ENCODE data around the gene UNG.

UNG gene

DNA sequence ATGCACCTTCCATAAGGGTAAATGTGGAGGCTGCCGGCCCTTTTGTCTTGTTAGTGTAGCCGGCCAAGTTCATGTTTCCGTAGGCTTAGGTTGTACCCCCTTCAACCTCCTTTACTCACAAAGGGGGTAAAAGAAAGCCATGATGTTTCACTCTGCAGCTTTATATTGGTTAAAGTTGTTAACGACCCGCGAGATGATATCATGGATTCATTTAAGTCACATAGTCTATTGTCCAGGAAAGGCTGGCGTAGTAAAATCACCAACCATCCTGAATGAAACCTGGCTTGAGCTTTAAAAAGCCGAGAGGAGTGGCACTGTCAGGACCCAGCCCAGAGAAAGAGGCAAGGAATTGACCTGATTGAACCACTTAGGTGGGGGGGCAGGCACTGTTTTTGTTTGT is 1.3 kb downstream of the UNG start:
- TF ChIP-seq POLR2AphosphoS5 (IDR thresholded peaks at IDR 0.05; ENCODE audit: low read depth) (no peak), SPI1 (IDR thresholded peaks at IDR 0.05; ENCODE audit: borderline replicate concordance, low read depth) (no peak)
- TF ChIP-seq, protein P1, sequence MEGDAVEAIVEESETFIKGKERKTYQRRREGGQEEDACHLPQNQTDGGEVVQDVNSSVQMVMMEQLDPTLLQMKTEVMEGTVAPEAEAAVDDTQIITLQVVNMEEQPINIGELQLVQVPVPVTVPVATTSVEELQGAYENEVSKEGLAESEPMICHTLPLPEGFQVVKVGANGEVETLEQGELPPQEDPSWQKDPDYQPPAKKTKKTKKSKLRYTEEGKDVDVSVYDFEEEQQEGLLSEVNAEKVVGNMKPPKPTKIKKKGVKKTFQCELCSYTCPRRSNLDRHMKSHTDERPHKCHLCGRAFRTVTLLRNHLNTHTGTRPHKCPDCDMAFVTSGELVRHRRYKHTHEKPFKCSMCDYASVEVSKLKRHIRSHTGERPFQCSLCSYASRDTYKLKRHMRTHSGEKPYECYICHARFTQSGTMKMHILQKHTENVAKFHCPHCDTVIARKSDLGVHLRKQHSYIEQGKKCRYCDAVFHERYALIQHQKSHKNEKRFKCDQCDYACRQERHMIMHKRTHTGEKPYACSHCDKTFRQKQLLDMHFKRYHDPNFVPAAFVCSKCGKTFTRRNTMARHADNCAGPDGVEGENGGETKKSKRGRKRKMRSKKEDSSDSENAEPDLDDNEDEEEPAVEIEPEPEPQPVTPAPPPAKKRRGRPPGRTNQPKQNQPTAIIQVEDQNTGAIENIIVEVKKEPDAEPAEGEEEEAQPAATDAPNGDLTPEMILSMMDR (IDR thresholded peaks at IDR 0.05; ENCODE audit: insufficient read depth, low read length): no peak
- no peak for DNase-seq (ENCODE audit: low read depth in 1 of 2, low spot score in 1 of 2)
- H3K27ac ChIP-seq (replicated peaks): peak overlapping the region; percentile 95
- peak overlapping the region; percentile 91 for H3K4me3 ChIP-seq (replicated peaks; ENCODE audit: insufficient read depth, low read length)
- no peaks in the 10 kb centered on the region for H3K27me3 ChIP-seq (ENCODE audit: insufficient read depth, poor library complexity, severe bottlenecking)

DNA sequence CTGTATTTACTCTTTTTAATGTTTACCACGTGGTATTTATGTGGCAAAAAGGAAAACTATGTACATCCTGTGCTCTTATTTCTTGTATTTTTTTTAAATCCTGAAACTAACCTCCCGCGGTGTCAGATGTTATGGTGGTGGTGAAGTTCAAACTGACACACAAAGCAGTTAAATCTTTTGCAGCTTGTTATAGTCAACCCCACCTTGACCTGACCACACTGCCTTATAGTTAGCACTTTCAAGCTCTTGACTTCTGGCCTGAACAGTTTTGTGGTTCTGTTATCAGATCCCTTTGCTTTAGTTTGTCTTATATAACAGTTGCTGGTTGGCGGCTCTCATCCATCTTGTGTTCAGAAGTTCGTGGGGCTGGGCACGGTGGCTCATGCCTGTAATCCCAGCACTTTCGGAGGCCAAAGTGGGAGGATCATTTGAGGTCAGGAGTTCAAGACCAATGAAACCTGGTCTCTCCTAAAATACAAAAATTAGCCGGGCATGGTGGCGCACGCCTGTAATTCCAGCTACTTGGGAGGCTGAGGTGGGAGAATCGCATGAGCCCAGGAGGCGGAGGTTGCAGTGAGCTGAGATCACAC is 2.1 kb downstream of the UNG start:
- no peak for DNase-seq (ENCODE audit: low read depth in 1 of 2, low spot score in 1 of 2)
- no peak overlapping the region for H3K4me3 ChIP-seq (replicated peaks; ENCODE audit: insufficient read depth, low read length)
- TF ChIP-seq POLR2AphosphoS5 (IDR thresholded peaks at IDR 0.05; ENCODE audit: low read depth) (no peak), GABPA (IDR thresholded peaks at IDR 0.05; ENCODE audit: low read depth) (no peak), SPI1 (IDR thresholded peaks at IDR 0.05; ENCODE audit: borderline replicate concordance, low read depth) (no peak)
- TF ChIP-seq, protein P2, sequence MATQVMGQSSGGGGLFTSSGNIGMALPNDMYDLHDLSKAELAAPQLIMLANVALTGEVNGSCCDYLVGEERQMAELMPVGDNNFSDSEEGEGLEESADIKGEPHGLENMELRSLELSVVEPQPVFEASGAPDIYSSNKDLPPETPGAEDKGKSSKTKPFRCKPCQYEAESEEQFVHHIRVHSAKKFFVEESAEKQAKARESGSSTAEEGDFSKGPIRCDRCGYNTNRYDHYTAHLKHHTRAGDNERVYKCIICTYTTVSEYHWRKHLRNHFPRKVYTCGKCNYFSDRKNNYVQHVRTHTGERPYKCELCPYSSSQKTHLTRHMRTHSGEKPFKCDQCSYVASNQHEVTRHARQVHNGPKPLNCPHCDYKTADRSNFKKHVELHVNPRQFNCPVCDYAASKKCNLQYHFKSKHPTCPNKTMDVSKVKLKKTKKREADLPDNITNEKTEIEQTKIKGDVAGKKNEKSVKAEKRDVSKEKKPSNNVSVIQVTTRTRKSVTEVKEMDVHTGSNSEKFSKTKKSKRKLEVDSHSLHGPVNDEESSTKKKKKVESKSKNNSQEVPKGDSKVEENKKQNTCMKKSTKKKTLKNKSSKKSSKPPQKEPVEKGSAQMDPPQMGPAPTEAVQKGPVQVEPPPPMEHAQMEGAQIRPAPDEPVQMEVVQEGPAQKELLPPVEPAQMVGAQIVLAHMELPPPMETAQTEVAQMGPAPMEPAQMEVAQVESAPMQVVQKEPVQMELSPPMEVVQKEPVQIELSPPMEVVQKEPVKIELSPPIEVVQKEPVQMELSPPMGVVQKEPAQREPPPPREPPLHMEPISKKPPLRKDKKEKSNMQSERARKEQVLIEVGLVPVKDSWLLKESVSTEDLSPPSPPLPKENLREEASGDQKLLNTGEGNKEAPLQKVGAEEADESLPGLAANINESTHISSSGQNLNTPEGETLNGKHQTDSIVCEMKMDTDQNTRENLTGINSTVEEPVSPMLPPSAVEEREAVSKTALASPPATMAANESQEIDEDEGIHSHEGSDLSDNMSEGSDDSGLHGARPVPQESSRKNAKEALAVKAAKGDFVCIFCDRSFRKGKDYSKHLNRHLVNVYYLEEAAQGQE (IDR thresholded peaks at IDR 0.05; ENCODE audit: insufficient replicate concordance, low read depth): no peak
- TF ChIP-seq, protein P1 (IDR thresholded peaks at IDR 0.05; ENCODE audit: insufficient read depth, low read length): no peak
- H3K27ac ChIP-seq (replicated peaks): no peak overlapping the region
- H3K27me3 ChIP-seq (ENCODE audit: insufficient read depth, poor library complexity, severe bottlenecking): no peaks in the 10 kb centered on the region

DNA sequence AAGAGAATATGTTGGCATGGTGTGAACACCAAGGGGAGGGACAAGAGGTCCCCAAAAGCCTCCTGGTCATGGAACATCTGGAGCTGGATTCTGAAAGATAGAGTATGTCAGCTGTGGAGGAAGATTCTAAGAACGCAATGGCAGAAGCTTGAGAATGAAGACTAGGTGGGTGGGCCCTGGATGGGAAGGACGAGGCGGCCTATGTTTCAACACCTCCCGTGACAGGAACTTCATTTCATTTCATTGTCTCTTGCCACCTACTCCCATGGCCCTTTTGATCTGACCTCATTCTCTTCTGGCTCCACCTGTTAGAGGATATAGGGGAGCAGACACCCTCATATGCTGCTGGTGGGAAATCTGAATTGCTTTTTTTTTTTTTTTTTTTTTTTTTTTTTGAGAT is 3.3 kb downstream of the UNG start:
- TF ChIP-seq, protein P1 (IDR thresholded peaks at IDR 0.05; ENCODE audit: insufficient read depth, low read length): no peak
- TF ChIP-seq, protein P2 (IDR thresholded peaks at IDR 0.05; ENCODE audit: insufficient replicate concordance, low read depth): no peak
- no peak for TF ChIP-seq SPI1 (IDR thresholded peaks at IDR 0.05; ENCODE audit: borderline replicate concordance, low read depth)
- TF ChIP-seq POLR2AphosphoS5 (IDR thresholded peaks at IDR 0.05; ENCODE audit: low read depth): no peak
- TF ChIP-seq GABPA (IDR thresholded peaks at IDR 0.05; ENCODE audit: low read depth): no peak
- no peak for DNase-seq (ENCODE audit: low read depth in 1 of 2, low spot score in 1 of 2)
- Histone ChIP-seq H3K27ac (replicated peaks) (no peak overlapping the region), H3K27me3 (ENCODE audit: insufficient read depth, poor library complexity, severe bottlenecking) (no peaks in the 10 kb centered on the region), H3K4me3 (replicated peaks; ENCODE audit: insufficient read depth, low read length) (no peak overlapping the region)

DNA sequence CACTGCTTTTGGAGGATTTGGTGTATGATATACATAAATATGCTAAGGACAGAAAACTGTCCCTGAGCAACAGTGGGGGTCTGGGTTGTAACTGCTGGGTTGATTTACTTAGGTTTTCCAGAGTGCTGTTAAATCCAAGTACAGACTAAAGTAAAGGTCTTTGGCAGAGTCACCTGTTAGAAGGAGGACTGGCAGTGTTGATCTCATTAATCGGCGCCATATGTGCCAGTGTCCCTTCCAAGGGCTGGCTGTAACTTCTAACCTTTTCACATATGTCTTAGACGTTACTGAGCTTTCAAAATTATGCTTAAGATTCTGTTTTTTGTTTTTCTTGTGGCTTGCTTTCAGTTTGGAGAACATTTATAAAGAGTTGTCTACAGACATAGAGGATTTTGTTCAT is 5.1 kb downstream of the UNG start:
- Histone ChIP-seq H3K4me3 (replicated peaks; ENCODE audit: insufficient read depth, low read length) (no peak overlapping the region), H3K27ac (replicated peaks) (no peak overlapping the region), H3K27me3 (ENCODE audit: insufficient read depth, poor library complexity, severe bottlenecking) (no peaks in the 10 kb centered on the region)
- DNase-seq (ENCODE audit: low read depth in 1 of 2, low spot score in 1 of 2): no peak
- TF ChIP-seq SPI1 (IDR thresholded peaks at IDR 0.05; ENCODE audit: borderline replicate concordance, low read depth): no peak
- TF ChIP-seq, protein P1 (IDR thresholded peaks at IDR 0.05; ENCODE audit: insufficient read depth, low read length): no peak
- TF ChIP-seq GABPA (IDR thresholded peaks at IDR 0.05; ENCODE audit: low read depth): no peak
- TF ChIP-seq, protein P2 (IDR thresholded peaks at IDR 0.05; ENCODE audit: insufficient replicate concordance, low read depth): no peak
- TF ChIP-seq POLR2AphosphoS5 (IDR thresholded peaks at IDR 0.05; ENCODE audit: low read depth): no peak

Measured in HL-60 (cell line).